H4 (cell line): ENCODE measurements around the gene TMEM98. TPM values are rescaled to one million over a fixed set of nuclear protein-coding genes. Genes with fewer than 3 reads are reported as not detected.
"Not testable (repeated sequence)": the region's sequence is repeated elsewhere in the genome, so short reads cannot be mapped to it uniquely, and the experiment has no call there.

ENCODE experiments used
- DNase-seq: peaks from one replicate; pipeline ENCODE4 v3.0.0-alpha.2; 2015; ENCODE audit warnings: low spot score
- total RNA-seq: library from RNA; depleted of rRNA; stranded (reverse); fragments of >200 nt; shearing (Covaris generic); gene quantifications from 2 replicates; pipeline ENCODE4 v1.2.3, GENCODE V29; 2014

TMEM98 gene
- total RNA-seq, 1 experiment from 2014 or later, result 40.1 TPM

DNA sequence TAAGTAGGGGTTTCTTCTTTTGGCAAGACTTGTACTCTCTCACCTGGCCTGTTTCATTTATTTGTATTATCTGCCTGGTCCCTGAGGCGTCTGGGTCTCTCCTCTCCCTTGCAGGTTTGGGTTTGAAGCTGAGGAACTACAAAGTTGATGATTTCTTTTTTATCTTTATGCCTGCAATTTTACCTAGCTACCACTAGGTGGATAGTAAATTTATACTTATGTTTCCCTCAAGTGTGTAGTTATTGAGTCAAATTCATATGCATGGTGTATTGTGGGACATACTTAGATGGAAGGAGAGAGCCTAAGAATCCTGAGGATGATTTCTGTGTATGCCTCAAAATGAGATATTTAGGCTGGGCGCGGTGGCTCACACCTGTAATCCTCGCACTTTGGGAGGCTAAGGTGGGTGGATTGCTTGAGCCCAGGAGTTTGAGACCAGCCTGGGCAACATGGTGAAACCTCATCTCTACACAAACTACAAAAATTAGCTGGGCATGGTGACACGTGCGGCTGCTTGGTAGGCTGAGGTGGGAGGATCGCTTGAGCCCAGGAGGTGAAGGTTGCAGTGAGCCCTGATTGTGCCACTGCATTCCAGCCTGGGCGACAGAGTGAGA, 13.6 kb downstream of the TMEM98 start:
- no peak for DNase-seq

DNA sequence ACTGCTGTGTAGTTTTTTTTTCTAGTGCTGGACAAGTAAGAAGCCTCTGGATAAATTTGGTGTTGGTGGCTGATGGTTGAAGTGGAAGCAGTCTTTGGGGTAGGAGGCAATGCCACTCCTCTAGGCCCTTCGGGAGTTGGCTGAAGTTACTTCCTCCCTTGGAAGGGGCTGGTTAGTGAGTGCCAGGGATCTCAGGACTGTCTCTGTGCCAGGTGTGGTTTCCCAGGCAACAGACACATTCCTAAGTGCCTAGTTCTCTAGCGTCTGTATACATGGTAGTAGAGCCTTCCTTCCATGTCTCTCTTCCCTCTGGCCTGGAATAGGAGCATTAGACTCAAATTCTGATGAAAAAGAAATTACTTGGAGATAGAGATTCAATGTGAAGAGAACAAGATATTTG, 15.3 kb downstream of the TMEM98 start:
- DNase-seq, result no peak

DNA sequence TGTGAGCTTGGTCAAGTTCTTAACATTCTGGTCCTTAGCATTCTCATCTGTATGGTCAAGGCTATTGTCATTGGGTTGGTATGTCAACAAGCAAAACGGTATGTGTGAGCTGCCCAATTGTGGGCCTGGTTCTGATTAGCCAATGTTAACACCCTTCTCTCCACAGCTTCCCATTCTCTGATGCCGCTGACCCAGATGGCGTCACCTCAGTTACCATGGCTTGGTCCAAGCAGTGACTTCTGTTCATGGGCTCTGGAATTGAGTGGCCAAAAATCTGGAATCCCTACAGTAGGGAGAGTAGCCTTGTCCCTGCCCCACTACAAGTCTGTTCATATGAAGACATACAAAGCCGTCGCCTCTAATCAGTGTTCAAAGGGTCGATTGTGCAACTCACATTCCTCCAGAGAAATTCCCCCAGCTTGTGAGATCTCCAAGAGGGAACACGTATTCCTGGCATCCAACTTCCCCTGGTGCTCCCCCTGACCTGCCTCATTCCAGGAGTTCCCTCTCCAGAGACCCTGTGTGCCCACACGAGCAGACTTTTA, 15.8 kb downstream of the TMEM98 start:
- DNase-seq, result no peak

- DNase-seq, result no peak
Measured at GRCh38 chr17:32944248-32945020, 16.5 kb downstream of the TMEM98 start.

- no peak for DNase-seq
Measured at GRCh38 chr17:32946375-32947135, 18.6 kb downstream of the TMEM98 start.

DNA sequence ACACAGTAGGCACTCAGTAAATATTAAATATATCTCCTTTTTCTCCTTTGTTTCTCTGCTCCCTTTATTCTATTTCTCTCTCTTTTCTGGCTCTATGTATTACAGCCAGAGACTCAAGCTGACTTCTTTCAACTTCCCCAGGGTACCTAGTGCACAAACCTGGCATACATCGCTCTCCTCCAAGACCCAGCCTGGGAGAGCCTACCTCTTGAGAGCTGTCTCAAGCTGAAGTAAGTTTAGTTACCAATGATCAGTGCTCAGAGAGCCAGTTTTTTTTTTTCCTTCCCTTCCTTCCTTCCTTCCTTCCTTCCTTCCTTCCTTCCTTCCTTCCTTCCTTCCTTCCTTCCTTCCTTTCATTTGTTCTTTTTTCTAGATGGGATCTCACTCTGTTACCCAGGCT, 19.8 kb downstream of the TMEM98 start:
- DNase-seq, result no peak

- no peak for DNase-seq
Measured at GRCh38 chr17:32949181-32949580, 21.2 kb downstream of the TMEM98 start.

- not testable (repeated sequence) for DNase-seq
Measured at GRCh38 chr17:32952491-32952890, 24.5 kb downstream of the TMEM98 start.

GRCh38 chr17:32953045-32953444, 25.1 kb downstream of the TMEM98 start:
- no peak for DNase-seq

DNA sequence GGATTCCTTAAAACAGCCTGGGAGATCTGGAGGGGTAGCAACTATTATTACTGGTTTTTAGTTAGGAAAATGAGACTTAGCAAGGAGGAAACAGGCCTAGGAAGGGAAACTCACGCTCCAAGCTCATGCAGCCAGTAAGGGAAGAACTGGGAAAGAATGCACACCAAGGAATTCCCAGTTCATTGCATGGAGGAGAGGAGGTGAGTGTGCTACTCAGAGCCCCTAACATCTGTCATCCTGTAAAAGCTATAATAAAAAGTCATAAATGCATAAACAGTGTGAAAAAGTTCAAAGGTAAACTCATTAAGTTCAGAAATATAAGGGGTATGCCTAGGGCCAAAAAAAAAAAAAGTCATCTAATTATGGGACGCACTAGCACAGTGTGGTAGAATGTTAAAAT, 25.9 kb downstream of the TMEM98 start:
- DNase-seq, result no peak

GRCh38 chr17:32954477-32954876, 26.5 kb downstream of the TMEM98 start:
- no peak for DNase-seq

GRCh38 chr17:32955155-32955554, 27.2 kb downstream of the TMEM98 start:
- no peak for DNase-seq

- DNase-seq, result no peak
Measured at GRCh38 chr17:32956240-32956970, 28.5 kb downstream of the TMEM98 start.

DNA sequence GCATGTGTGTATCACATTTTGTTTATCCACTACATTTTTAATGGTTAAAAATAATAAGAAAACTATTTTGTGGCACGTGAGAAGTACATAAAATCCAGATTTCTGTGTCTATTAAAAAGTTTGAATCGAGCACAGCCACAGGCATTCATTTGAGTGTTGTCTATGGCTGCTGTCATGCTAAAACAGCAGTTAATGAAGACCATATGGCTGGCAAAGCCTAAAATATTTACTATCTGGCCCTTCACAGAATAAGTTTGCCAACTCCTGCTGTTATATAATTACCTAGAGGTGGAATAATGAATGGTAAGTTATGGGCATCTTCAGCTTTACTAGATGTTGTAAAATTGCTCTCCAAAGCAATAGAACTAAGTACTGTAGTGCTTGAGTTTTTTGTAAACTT, 30.5 kb downstream of the TMEM98 start:
- no peak for DNase-seq

DNA sequence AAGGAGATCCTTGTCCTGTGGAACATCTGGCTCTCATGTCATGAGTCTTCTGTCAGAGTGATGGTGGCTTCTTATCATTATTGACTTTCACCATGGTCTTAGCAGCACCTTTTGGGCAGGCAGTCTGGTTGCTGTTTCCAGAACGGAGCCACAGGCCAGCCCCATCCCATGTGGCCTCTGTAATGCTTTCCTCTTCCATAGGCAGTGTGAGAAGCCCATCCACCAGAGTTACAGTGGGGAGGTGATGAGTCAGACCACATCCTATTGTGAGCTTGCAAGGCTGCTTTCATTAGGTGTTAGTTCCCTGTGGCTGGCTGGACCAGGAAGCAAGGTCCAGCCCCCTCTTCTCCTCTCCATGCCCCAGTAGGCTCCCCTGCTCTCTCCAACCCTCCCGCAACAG, 32.9 kb downstream of the TMEM98 start:
- DNase-seq, result no peak

DNA sequence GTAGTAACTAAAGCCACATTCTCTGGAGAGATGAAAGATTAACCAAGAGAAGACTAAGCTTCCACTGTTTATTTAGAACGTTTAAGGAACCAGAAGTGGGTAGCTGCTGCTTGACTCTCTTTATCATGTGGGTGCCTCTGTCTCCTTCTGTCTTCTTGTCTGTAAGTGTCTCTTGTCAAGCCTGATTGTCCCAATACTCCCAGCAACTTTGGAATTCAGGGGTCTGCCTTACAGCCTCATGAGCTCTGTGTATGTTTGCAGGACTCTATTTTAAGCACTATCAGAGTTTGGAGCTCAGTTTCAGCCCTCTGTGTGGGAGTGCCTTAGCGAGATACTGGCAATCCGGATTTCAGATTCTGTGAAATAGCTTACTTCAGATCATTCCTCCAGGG, 34.4 kb downstream of the TMEM98 start:
- no peak for DNase-seq

DNA sequence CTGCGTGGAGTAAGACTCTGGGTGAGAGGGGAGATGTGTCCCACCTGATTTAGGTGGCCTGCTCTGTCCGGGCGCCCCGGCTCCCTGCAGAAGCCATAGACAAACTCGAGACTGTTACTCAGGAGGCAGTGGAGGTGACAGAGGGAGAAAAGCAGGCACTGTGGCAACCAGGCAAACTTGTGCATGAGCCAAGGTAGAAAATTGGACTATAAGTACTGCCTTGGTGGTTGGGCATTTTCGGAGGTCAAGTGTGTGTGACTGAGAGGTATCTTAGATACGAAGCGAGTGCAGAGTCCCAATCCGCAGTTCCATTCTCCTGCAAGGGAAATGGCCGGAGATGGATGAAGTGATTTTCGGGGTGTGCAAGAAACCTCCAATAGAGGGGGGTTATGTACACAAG, 36.6 kb downstream of the TMEM98 start:
- no peak for DNase-seq

- DNase-seq, result not testable (repeated sequence)
Measured at GRCh38 chr17:32969231-32969630, 41.3 kb downstream of the TMEM98 start.

DNA sequence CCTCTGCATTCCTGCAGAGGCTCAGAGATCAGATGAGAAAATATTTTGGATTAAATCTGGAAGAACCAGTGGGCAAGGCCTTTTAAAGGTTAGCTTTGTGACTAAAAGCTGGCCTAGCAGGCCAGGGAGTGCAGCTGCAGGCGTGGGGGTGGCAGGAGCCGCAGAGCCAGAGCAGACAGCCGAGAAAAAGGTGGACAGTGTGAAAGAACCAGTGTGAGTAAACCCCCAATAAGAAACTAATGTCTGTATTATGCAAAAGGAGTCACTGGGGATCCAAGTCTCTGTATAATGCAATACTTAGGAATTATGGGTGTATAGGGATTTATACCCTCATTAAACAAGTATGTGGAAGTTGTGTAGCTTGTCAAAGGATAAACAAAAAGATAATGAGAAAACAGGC, 42.3 kb downstream of the TMEM98 start:
- no peak for DNase-seq

DNA sequence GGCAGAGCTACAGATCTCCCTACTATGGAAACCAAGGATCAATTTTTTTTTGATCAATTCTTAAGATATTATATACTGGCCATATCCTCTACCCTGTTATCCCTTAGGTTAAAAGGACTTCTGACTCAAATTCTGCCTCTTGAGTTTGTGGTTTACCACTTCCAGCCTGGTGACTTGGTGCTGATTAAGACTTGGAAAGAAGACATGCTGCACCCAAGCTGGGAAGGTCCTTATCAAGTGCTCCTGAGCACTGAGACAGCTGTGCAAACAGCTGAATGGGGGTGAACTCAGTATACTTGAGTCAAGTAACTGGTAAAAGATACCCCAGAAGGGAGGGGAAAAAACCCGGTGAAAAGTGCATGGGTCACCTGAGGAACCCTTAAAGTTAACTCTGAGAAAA, 43.2 kb downstream of the TMEM98 start:
- DNase-seq, result no peak

DNA sequence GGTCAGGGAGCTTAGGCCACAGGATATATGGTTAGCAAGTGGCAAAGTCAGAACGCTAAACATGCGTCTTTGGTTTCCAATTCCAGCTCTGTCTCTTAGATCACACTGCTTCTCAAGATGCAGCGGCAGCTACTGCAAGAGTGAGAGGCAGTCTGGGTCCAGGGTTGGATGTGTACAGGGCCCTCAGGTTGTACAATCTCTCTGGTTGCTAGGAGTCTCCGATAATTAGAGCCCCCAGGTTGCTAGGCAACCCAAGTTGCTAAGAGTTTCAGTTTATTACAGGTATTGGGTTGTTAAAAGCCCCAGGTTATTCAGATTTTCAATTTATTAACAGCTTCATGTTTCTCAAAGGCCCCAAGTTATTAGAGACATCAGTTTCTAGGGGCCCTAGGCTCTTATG, 48.2 kb downstream of the TMEM98 start:
- DNase-seq, result no peak

- no peak for DNase-seq
Measured at GRCh38 chr17:32976605-32977004, 48.7 kb downstream of the TMEM98 start.
